Measurements from ENCODE around the gene ADAMTS16.

DNA sequence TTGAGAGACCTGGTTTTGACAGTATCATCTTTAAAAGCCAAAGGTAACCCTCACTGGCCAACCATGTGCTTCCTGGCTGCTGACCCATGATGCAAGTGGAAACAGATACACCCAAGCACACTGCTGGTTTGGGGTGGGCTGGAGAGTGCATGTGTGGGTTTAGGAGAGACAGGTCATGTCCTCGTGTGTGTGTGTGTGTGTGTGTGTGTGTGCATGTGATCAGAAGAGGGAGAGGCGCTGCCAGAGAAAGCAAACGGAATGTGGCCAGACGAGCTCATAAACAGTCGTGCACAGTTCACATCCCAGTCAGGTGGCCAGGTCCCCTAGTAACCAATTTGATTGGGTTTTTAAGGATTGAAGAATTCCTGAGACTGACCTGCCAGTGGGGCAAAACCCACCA, 169.5 kb downstream of the ADAMTS16 start:
- no peak for TF ChIP-seq NR2C2 (CRISPR knock-in tag; IDR thresholded peaks at IDR 0.05)
- TF ChIP-seq, protein P1, sequence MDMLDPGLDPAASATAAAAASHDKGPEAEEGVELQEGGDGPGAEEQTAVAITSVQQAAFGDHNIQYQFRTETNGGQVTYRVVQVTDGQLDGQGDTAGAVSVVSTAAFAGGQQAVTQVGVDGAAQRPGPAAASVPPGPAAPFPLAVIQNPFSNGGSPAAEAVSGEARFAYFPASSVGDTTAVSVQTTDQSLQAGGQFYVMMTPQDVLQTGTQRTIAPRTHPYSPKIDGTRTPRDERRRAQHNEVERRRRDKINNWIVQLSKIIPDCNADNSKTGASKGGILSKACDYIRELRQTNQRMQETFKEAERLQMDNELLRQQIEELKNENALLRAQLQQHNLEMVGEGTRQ (CRISPR knock-in tag; IDR thresholded peaks at IDR 0.05) = no peak

Data from WTC11 (cell line).